ACC112 (cell line): ENCODE data around the gene CYSTM1.
A peak's percentile ranks its signal among the peaks of the same experiment; 100 is the strongest.
"Not testable (repeated sequence)": the region's sequence is repeated elsewhere in the genome, so short reads cannot be mapped to it uniquely, and the experiment has no call there.

Experiments
- H2AFZ ChIP-seq: fragments of 200-600 bp; sonication (generic); one replicate; pipeline ENCODE4 v1.6.0; 2017; ENCODE audit warnings: antibody characterized with exemption, low read length; ENCODE audit not compliant: unreplicated experiment
- H3K27ac ChIP-seq: fragments of 200-600 bp; sonication (generic); 2 replicates; pipeline ENCODE4 v1.5.1; 2014; ENCODE audit warnings: low read depth, mild to moderate bottlenecking, antibody characterized with exemption, low read length, moderate library complexity
- H3K27me3 ChIP-seq: fragments of 200-600 bp; sonication (generic); 2 replicates; pipeline ENCODE4 v1.6.1; 2014; ENCODE audit warnings: mild to moderate bottlenecking, antibody characterized with exemption, low read length, moderate library complexity, mixed read lengths; ENCODE audit not compliant: insufficient read depth
- H3K36me3 ChIP-seq: fragments of 200-600 bp; sonication (generic); 2 replicates; pipeline ENCODE4 v1.6.1; 2016; ENCODE audit warnings: mild to moderate bottlenecking, antibody characterized with exemption, low read length, moderate library complexity, mixed read lengths; ENCODE audit not compliant: insufficient read depth
- H3K4me1 ChIP-seq: fragments of 200-600 bp; sonication (generic); one replicate; pipeline ENCODE4 v1.6.1; 2016; ENCODE audit warnings: low read length, mixed read lengths; ENCODE audit not compliant: insufficient read depth, unreplicated experiment, control insufficient read depth
- H3K4me3 ChIP-seq: fragments of 200-600 bp; sonication (generic); 2 replicates; pipeline ENCODE4 v1.5.1; 2014; ENCODE audit warnings: mild to moderate bottlenecking, low read depth, low read length
- H3K79me2 ChIP-seq: fragments of 200-600 bp; sonication (generic); one replicate; pipeline ENCODE4 v1.6.0; 2016; ENCODE audit warnings: low read length; ENCODE audit not compliant: control insufficient read depth, unreplicated experiment, insufficient read depth

The CYSTM1 gene

GRCh38 chr5:140150201-140150600, 24.8 kb upstream of the CYSTM1 start:
- no peaks in the 10 kb centered on the region for H3K27me3 ChIP-seq
- peaks cover 5% of the 10 kb centered on the region for H3K4me1 ChIP-seq
- no peak overlapping the region for H3K27ac ChIP-seq
- no peaks in the 10 kb centered on the region for H3K79me2 ChIP-seq
- no peaks in the 10 kb centered on the region for H3K36me3 ChIP-seq
- no peak overlapping the region for H2AFZ ChIP-seq
- no peak overlapping the region for H3K4me3 ChIP-seq

- no peaks in the 10 kb centered on the region for H3K27me3 ChIP-seq
- H3K36me3 ChIP-seq, result no peaks in the 10 kb centered on the region
- no peak overlapping the region for H3K27ac ChIP-seq
These were observed 23.6 kb upstream of the CYSTM1 start for GRCh38 chr5:140151144-140152021.

GRCh38 chr5:140152022-140152999, 22.7 kb upstream of the CYSTM1 start:
- H2AFZ ChIP-seq, result no peak overlapping the region
- no peak overlapping the region for H3K4me3 ChIP-seq
- H3K4me1 ChIP-seq, result peaks cover 4% of the 10 kb centered on the region
- no peaks in the 10 kb centered on the region for H3K79me2 ChIP-seq
- no peaks in the 10 kb centered on the region for H3K27me3 ChIP-seq
- no peak overlapping the region for H3K27ac ChIP-seq
- no peaks in the 10 kb centered on the region for H3K36me3 ChIP-seq

More at GRCh38 chr5:140151144-140152021, 23.6 kb upstream of the CYSTM1 start:
- H3K4me3 ChIP-seq, result no peak overlapping the region
- no peaks in the 10 kb centered on the region for H3K79me2 ChIP-seq
- no peaks in the 10 kb centered on the region for H3K4me1 ChIP-seq
- no peak overlapping the region for H2AFZ ChIP-seq

- Histone ChIP-seq H3K27ac (no peak overlapping the region), H3K4me3 (no peak overlapping the region), H3K27me3 (no peaks in the 10 kb centered on the region), H3K4me1 (peaks cover 4% of the 10 kb centered on the region), H2AFZ (no peak overlapping the region), H3K36me3 (no peaks in the 10 kb centered on the region), H3K79me2 (no peaks in the 10 kb centered on the region)
These were observed 21.7 kb upstream of the CYSTM1 start for GRCh38 chr5:140153255-140153654.

- no peak overlapping the region for H3K27ac ChIP-seq
- H3K4me1 ChIP-seq, result peaks cover 4% of the 10 kb centered on the region
- no peaks in the 10 kb centered on the region for H3K27me3 ChIP-seq
- no peaks in the 10 kb centered on the region for H3K79me2 ChIP-seq
- no peak overlapping the region for H3K4me3 ChIP-seq
- no peak overlapping the region for H2AFZ ChIP-seq
- H3K36me3 ChIP-seq, result no peaks in the 10 kb centered on the region
These were observed 21.1 kb upstream of the CYSTM1 start for GRCh38 chr5:140153905-140154304.

- not testable (repeated sequence) for H3K27ac ChIP-seq, H2AFZ ChIP-seq, H3K79me2 ChIP-seq, H3K4me3 ChIP-seq, H3K36me3 ChIP-seq, H3K4me1 ChIP-seq, H3K27me3 ChIP-seq
These were observed 20.1 kb upstream of the CYSTM1 start for GRCh38 chr5:140154710-140155381.

- H2AFZ ChIP-seq, result peak overlapping the region; percentile 92
These were observed 17.8 kb upstream of the CYSTM1 start for GRCh38 chr5:140157032-140157781.

GRCh38 chr5:140159014-140159927, 15.7 kb upstream of the CYSTM1 start:
- no peak overlapping the region for H3K27ac ChIP-seq
- H2AFZ ChIP-seq, result no peak overlapping the region
- no peaks in the 10 kb centered on the region for H3K79me2 ChIP-seq

More at GRCh38 chr5:140157032-140157781, 17.8 kb upstream of the CYSTM1 start:
- Histone ChIP-seq H3K4me3 (peak overlapping the region; percentile 68), H3K79me2 (no peaks in the 10 kb centered on the region), H3K27me3 (no peaks in the 10 kb centered on the region), H3K27ac (no peak overlapping the region), H3K4me1 (peaks cover 4% of the 10 kb centered on the region), H3K36me3 (no peaks in the 10 kb centered on the region)

GRCh38 chr5:140162275-140162674, 12.7 kb upstream of the CYSTM1 start:
- H3K36me3 ChIP-seq, result no peaks in the 10 kb centered on the region
- H3K4me1 ChIP-seq, result no peaks in the 10 kb centered on the region
- no peak overlapping the region for H3K27ac ChIP-seq
- H3K4me3 ChIP-seq, result no peak overlapping the region
- no peak overlapping the region for H2AFZ ChIP-seq
- no peaks in the 10 kb centered on the region for H3K79me2 ChIP-seq
- H3K27me3 ChIP-seq, result no peaks in the 10 kb centered on the region

More at GRCh38 chr5:140159014-140159927, 15.7 kb upstream of the CYSTM1 start:
- Histone ChIP-seq H3K27me3 (no peaks in the 10 kb centered on the region), H3K4me3 (no peak overlapping the region), H3K4me1 (peaks cover 4% of the 10 kb centered on the region), H3K36me3 (no peaks in the 10 kb centered on the region)
